Sigmoid colon (tissue), 4 donors: ENCODE measurements around the gene TCEANC.

ENCODE experiments used
- CTCF ChIP-seq, 4 experiments: fragments of 450-650 bp in 3 of 4; fragments of 200-600 bp in 1 of 4; IDR thresholded peaks; one replicate each; pipeline ENCODE4 v1.5.1; 2016 to 2019; ENCODE audit warnings: antibody characterized with exemption in 4 of 4, mild to moderate bottlenecking in 3 of 4, moderate library complexity in 2 of 4
- POLR2A ChIP-seq, 2 donors: fragments of 450-650 bp; IDR thresholded peaks; one replicate each; pipeline ENCODE4 v1.6.1; 2016; ENCODE audit warnings: antibody characterized with exemption in 2 of 2, mild to moderate bottlenecking in 2 of 2, moderate library complexity in 2 of 2
- POLR2AphosphoS5 ChIP-seq, 4 donors: sonication (generic); formaldehyde crosslinking; IDR thresholded peaks; one replicate each; pipeline ENCODE4 v1.6.1; 2017; ENCODE audit warnings: antibody characterized with exemption in 4 of 4

- no peak for TF ChIP-seq CTCF (IDR thresholded peaks at IDR 0.05)
- no peak for TF ChIP-seq POLR2AphosphoS5 (IDR thresholded peaks at IDR 0.05)
- no peak for TF ChIP-seq POLR2A (IDR thresholded peaks at IDR 0.05)
These were observed 47.4 kb downstream of the TCEANC start for GRCh38 chrX:13700380-13700779.
